Neural progenitor cell (in vitro differentiated cells): ENCODE measurements around the gene MSRB1. TPM values are rescaled to one million over a fixed set of nuclear protein-coding genes. Genes with fewer than 3 reads are reported as not detected.

Experiments
- DNase-seq: peaks from one replicate; pipeline ENCODE4 v3.0.0-alpha.2; 2016; ENCODE audit warnings: low spot score
- H2AFZ ChIP-seq: fragments of 200-600 bp; sonication (generic); replicated peaks from 2 replicates; pipeline ENCODE4 v1.6.1; 2016; ENCODE audit warnings: antibody characterized with exemption
- H3F3A ChIP-seq: fragments of 200-600 bp; sonication (generic); 2 replicates; pipeline ENCODE4 v1.6.1; 2016; ENCODE audit warnings: antibody characterized with exemption, low read depth
- H3K27ac ChIP-seq: fragments of 200-600 bp; sonication (generic); 2 replicates; pipeline ENCODE4 v1.5.1; 2016; ENCODE audit warnings: mild to moderate bottlenecking
- H3K27me3 ChIP-seq: fragments of 200-600 bp; sonication (generic); 2 replicates; pipeline ENCODE4 v1.6.1; 2016; ENCODE audit warnings: mild to moderate bottlenecking, moderate library complexity
- H3K36me3 ChIP-seq: fragments of 200-600 bp; sonication (generic); 2 replicates; pipeline ENCODE4 v1.5.1; 2016
- H3K4me1 ChIP-seq: fragments of 200-600 bp; sonication (generic); 2 replicates; pipeline ENCODE4 v1.6.1; 2016; ENCODE audit warnings: mixed run types
- H3K4me2 ChIP-seq: fragments of 200-600 bp; sonication (generic); 2 replicates; pipeline ENCODE4 v1.6.1; 2016
- H3K4me3 ChIP-seq: fragments of 200-600 bp; sonication (generic); 2 replicates; pipeline ENCODE4 v1.5.1; 2016
- H3K79me2 ChIP-seq: fragments of 200-600 bp; sonication (generic); 2 replicates; pipeline ENCODE4 v1.6.1; 2016; ENCODE audit warnings: low read depth
- H3K9ac ChIP-seq: fragments of 200-600 bp; sonication (generic); 2 replicates; pipeline ENCODE4 v1.6.1; 2016
- H3K9me3 ChIP-seq: fragments of 200-600 bp; sonication (generic); 2 replicates; pipeline ENCODE4 v1.5.1; 2016; ENCODE audit warnings: low read depth
- H4K20me1 ChIP-seq: fragments of 200-600 bp; sonication (generic); 2 replicates; pipeline ENCODE4 v1.6.1; 2016; ENCODE audit warnings: low read depth
- H3K27ac Mint-ChIP-seq: 3 replicates; pipeline ENCODE4 v1.8.0; 2021; ENCODE audit warnings: mixed read lengths
- H3K27me3 Mint-ChIP-seq: 2 replicates; pipeline ENCODE4 v1.8.0; 2022; ENCODE audit warnings: low read depth, mild to moderate bottlenecking, inconsistent platforms, moderate library complexity, mixed read lengths; ENCODE audit not compliant: insufficient read depth
- H3K36me3 Mint-ChIP-seq: 3 replicates; pipeline ENCODE4 v1.8.0; 2021; ENCODE audit warnings: mixed read lengths
- H3K4me1 Mint-ChIP-seq: 3 replicates; pipeline ENCODE4 v1.8.0; 2021; ENCODE audit warnings: mixed read lengths
- H3K4me3 Mint-ChIP-seq: 3 replicates; pipeline ENCODE4 v1.8.0; 2021; ENCODE audit warnings: mild to moderate bottlenecking, moderate library complexity, mixed read lengths
- H3K9me3 Mint-ChIP-seq: 3 replicates; pipeline ENCODE4 v1.8.0; 2020; ENCODE audit warnings: mixed read lengths
- CTCF ChIP-seq: fragments of 200-600 bp; sonication (generic); IDR thresholded peaks from 2 replicates; pipeline ENCODE4 v1.5.1; 2017; ENCODE audit warnings: antibody characterized with exemption, mild to moderate bottlenecking
- EZH2 ChIP-seq: fragments of 200-600 bp; sonication (generic); IDR thresholded peaks from 2 replicates; pipeline ENCODE4 v1.6.1; 2017; ENCODE audit warnings: antibody characterized with exemption, mild to moderate bottlenecking, moderate library complexity
- EZH2phosphoT487 ChIP-seq: fragments of 200-600 bp; sonication (generic); IDR thresholded peaks from 2 replicates; pipeline ENCODE4 v1.6.1; 2017; ENCODE audit warnings: antibody characterized with exemption
- total RNA-seq: library from RNA; depleted of rRNA; stranded (reverse); fragments of >200 nt; gene quantifications from 2 replicates; pipeline ENCODE4 v1.2.3, GENCODE V29; 2015; ENCODE audit warnings: low replicate concordance

MSRB1 gene
- total RNA-seq, 1 donor from 2014 or later, result 26.9 TPM

GRCh38 chr16:1972490-1972877, 29.5 kb upstream of the MSRB1 start:
- DNase-seq, result peak; percentile 50
- Histone ChIP-seq H3K36me3 (no peaks in the 10 kb centered on the region), H3K9ac (peak overlapping the region; percentile 95), H3K27ac (no peak overlapping the region), H3K4me3 (peak overlapping the region; percentile 91), H4K20me1 (peaks cover 17% of the 10 kb centered on the region), H3K9me3 (no peaks in the 10 kb centered on the region), H3K4me2 (peak overlapping the region; percentile 86), H3K4me1 (peaks cover 4% of the 10 kb centered on the region), H3F3A (peaks cover 4% of the 10 kb centered on the region), H3K79me2 (peaks cover 25% of the 10 kb centered on the region), H3K27me3 (no peaks in the 10 kb centered on the region), H2AFZ (no peak overlapping the region)
- Mint-ChIP-seq H3K27me3 (peaks cover 3% of the 10 kb centered on the region), H3K4me1 (peaks cover 18% of the 10 kb centered on the region), H3K4me3 (peak overlapping the region; percentile 95), H3K27ac (no peak overlapping the region), H3K9me3 (no peaks in the 10 kb centered on the region), H3K36me3 (peaks cover 3% of the 10 kb centered on the region)
- TF ChIP-seq EZH2, result no peak
- no peak for TF ChIP-seq EZH2phosphoT487
- no peak for TF ChIP-seq CTCF

GRCh38 chr16:1971796-1972489, 28.9 kb upstream of the MSRB1 start, which contains the start of gene TBL3:
Gene TBL3, plus strand, starts transcription at chr16:1972053. Its CDS starts 112 bp downstream, at chr16:1972165.
- H3K36me3 Mint-ChIP-seq, result peaks cover 3% of the 10 kb centered on the region
- H3K9me3 Mint-ChIP-seq, result no peaks in the 10 kb centered on the region
- peak within 1 kb of the TSS; percentile 91 for H3K4me3 ChIP-seq
- H3K79me2 ChIP-seq, result peaks cover 25% of the 10 kb centered on the region
- H3K9ac ChIP-seq, result peak within 1 kb of the TSS; percentile 95
- H3K4me1 Mint-ChIP-seq, result peaks cover 18% of the 10 kb centered on the region
- peak within 1 kb of the TSS; percentile 24 for H3K27ac ChIP-seq
- peak within 1 kb of the TSS; percentile 91 for H3K27ac Mint-ChIP-seq
- peak within 1 kb of the TSS; percentile 86 for H3K4me2 ChIP-seq
- no peaks in the 10 kb centered on the region for H3K36me3 ChIP-seq
- peaks cover 4% of the 10 kb centered on the region for H3F3A ChIP-seq
- TF ChIP-seq CTCF (no peak), EZH2 (no peak), EZH2phosphoT487 (peak; percentile 19)
- peaks cover 2% of the 10 kb centered on the region for H3K27me3 Mint-ChIP-seq
- no peaks in the 10 kb centered on the region for H3K27me3 ChIP-seq
- H2AFZ ChIP-seq, result peak within 1 kb of the TSS; percentile 38
- H3K4me1 ChIP-seq, result peaks cover 4% of the 10 kb centered on the region
- H3K9me3 ChIP-seq, result no peaks in the 10 kb centered on the region
- H4K20me1 ChIP-seq, result peaks cover 15% of the 10 kb centered on the region
- peak; percentile 96 for DNase-seq
- peak within 1 kb of the TSS; percentile 95 for H3K4me3 Mint-ChIP-seq

GRCh38 chr16:1968146-1968953, 25.4 kb upstream of the MSRB1 start:
- Histone ChIP-seq H3K27ac (no peak overlapping the region), H3K4me1 (peaks cover 14% of the 10 kb centered on the region), H2AFZ (no peak overlapping the region), H3K9ac (no peak overlapping the region), H3K27me3 (no peaks in the 10 kb centered on the region), H3F3A (peaks cover 14% of the 10 kb centered on the region), H4K20me1 (peaks cover 22% of the 10 kb centered on the region), H3K9me3 (no peaks in the 10 kb centered on the region), H3K36me3 (no peaks in the 10 kb centered on the region), H3K79me2 (peaks cover 46% of the 10 kb centered on the region), H3K4me2 (no peak overlapping the region), H3K4me3 (no peak overlapping the region)
- Mint-ChIP-seq H3K9me3 (no peaks in the 10 kb centered on the region), H3K27me3 (peaks cover 2% of the 10 kb centered on the region), H3K4me3 (peak overlapping the region; percentile 54), H3K36me3 (peaks cover 5% of the 10 kb centered on the region), H3K4me1 (peaks cover 31% of the 10 kb centered on the region), H3K27ac (no peak overlapping the region)
- DNase-seq, result no peak
- no peak for TF ChIP-seq EZH2phosphoT487
- no peak for TF ChIP-seq EZH2
- no peak for TF ChIP-seq CTCF
